GM18508 (cell line): ENCODE data around the gene INPP4B.
"Not testable (repeated sequence)": the region's sequence is repeated elsewhere in the genome, so short reads cannot be mapped to it uniquely, and the experiment has no call there.

Experiments
- ATAC-seq: cut with Tn5 transposase; IDR thresholded peaks from one replicate; pipeline ENCODE4 v1.9.1; 2021; ENCODE audit warnings: moderate number of reproducible peaks; ENCODE audit not compliant: insufficient read depth, unreplicated experiment

The INPP4B gene

DNA sequence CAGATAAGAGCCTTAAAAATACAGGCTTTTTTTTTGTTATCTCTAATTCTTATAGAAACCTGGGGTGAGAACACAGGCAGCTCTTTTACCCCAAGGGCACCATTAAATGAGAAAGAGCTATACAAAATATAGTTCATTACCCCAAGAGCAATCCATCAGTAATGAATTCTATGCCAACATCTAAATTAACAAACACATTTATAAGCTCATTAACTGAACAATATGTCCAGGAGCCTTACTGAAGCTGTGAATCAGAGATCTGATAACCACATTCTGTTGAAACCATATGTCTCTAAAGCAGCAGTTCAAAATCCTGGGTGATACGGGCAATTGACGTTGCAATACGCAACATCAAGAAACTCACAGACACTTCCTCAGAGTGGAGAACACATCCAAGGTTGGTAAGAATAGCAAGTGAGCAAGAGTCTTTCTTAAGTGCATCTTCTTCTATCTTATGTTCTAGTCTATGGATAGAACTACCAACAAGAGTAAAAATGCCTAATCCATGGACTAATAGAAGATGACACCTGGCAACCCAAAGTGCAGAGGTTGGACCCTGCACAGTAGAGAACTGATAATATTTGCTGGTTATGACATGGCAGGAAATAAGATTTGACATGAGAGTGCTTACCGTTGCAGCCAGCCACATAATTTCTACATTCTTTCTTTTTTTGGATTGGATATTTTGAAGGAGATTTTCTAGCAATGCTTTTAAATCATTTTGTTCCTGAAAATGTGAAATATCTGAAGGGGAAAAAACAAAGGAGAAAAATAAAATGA is 760.4 kb downstream of the INPP4B start:
- ATAC-seq = no peak

DNA sequence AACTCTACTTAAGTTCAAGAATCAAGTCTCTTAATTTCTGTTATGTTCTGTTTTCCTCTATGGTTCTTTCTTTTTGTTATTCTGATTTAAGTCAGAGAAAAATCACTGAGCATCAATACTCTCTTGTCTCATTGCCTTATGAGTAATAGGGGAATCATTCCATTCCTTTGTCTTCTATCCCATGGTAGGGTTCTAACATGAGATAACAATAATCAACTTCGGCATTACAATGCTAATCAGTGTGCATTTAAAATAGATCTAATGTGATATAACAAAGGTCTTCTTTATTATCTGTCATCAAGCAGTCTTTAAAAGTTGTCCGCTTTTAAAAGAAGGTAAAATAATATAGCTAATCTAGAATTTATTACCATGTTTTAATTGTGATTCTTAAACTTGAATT is 762.8 kb downstream of the INPP4B start:
- no peak for ATAC-seq

- no peak for ATAC-seq
These were observed 765.1 kb downstream of the INPP4B start for GRCh38 chr4:142081025-142081424.

- no peak for ATAC-seq
These were observed 766.1 kb downstream of the INPP4B start for GRCh38 chr4:142079959-142080358.

- ATAC-seq = no peak
These were observed 769.1 kb downstream of the INPP4B start for GRCh38 chr4:142077048-142077447.

GRCh38 chr4:142068304-142068703 is 777.8 kb downstream of the INPP4B start:
- not testable (repeated sequence) for ATAC-seq

DNA sequence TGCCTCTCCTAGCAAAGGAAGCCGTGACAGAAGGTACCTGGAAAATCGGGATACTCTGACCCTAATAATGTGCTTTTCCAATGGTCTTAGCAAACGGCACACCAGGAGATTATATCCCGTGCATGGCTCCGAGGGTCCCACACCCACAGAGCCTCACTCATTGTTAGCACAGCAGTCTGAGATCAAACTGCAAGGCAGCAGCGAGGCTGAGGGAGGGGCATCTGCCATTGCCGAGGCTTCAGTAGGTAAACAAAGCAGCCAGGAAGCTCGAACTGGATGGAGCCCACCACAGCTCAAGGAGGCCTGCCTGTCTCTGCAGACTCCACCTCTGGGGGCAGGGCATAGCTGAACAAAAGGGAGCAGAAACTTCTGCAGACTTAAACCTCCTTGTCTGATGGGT is 779.5 kb downstream of the INPP4B start:
- not testable (repeated sequence) for ATAC-seq

DNA sequence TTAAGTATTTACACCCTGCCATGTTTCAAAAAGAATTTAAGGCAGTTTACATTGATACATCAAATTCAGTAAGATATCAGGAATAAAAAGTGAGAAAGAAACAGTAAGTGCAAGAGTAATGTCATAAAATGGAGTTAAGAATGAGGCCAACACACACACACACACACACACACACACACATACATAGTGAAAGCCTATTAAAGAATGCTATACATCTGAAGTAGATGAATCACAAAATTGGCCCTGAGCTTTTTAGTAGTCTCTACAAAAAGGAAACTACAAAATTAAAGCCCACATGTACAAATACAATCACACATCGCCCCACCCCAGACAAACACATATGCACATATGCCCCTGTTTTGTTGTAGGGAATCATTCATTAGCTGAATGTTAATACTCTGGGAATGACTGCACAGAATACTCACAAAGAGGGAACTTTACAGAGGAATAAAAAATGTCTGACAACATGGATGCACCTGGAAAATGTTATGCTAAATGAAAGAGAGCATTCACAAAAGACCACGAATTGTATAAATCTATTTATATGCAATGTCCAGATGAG is 780.9 kb downstream of the INPP4B start:
- ATAC-seq = no peak

- no peak for ATAC-seq
These were observed 781.9 kb downstream of the INPP4B start for GRCh38 chr4:142064181-142064580.

DNA sequence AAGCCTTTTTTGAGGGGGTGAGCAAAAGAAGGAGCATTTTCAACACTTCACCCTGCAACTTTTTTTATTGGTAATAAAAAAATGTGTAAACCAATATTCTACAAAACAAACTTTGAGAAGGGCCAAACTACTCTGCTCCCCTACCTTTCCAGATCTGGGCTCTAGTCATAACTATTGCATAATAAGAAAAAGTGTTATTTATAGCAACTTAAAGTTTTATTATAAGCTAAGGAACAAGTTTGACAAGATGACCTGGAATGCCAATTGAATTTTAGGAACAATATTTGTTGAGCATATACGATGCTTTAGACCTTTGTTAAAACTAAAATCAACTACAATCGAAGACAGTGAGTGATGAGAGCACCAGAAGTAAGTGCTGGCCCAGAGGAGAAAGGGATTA is 800.1 kb downstream of the INPP4B start:
- ATAC-seq = no peak

- no peak for ATAC-seq
These were observed 801.8 kb downstream of the INPP4B start for GRCh38 chr4:142044271-142044670.

GRCh38 chr4:142043509-142043908 is 802.6 kb downstream of the INPP4B start:
- ATAC-seq = no peak

DNA sequence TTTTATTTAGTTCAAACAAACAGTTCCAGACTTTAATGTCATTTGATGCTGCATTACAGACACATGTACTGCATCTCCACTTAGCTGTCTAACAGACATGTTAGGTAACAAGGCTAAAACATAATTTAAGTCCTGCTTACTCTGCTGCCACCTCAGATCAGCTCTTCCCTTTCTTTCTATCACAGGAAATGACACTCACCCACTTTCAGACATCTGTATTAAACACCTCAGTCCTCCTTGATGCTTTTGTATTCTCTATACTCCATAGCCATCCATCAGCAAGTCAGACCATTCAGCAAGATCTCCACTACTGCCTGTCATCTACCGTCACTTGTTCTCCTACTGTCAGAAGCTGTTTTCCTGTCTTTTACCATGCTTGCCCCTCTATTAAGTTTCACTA is 804.3 kb downstream of the INPP4B start:
- no peak for ATAC-seq

GRCh38 chr4:142040043-142040442 is 806.1 kb downstream of the INPP4B start:
- no peak for ATAC-seq

DNA sequence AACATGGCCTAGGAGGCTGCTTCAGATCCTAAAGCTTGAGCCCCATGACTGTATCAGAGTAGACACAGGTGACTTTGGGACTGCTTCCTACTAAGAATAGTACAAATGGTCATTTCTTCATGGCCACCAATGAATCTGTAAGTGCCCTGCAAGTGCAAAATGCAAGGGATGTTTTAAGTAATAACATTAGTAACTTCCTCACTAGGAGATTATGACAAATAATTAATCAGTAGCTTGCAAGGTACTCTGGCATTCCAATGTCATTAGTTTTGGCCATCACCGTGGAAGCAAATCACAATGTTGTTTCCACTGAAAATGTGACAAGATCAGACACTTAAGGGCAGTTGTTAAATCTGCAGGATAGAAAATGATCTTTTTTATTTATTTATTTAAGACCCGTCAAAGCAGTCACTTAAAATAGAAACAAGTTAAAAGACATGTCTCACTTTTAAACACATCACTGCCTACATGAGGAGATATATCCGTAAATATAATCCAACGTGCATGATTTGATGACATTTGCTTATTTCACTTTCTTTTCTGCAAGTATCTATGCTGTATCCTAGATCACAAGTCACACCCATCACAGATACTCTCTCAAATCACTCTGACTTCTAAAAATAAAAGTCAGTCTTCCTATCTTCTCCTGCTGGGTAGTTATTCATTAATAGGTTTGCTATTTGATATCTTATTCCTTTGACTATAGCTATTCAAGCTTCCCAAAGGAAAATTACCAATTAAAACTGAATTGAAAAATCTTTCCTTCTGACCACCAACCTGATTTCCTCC is 809.1 kb downstream of the INPP4B start:
- no peak for ATAC-seq

DNA sequence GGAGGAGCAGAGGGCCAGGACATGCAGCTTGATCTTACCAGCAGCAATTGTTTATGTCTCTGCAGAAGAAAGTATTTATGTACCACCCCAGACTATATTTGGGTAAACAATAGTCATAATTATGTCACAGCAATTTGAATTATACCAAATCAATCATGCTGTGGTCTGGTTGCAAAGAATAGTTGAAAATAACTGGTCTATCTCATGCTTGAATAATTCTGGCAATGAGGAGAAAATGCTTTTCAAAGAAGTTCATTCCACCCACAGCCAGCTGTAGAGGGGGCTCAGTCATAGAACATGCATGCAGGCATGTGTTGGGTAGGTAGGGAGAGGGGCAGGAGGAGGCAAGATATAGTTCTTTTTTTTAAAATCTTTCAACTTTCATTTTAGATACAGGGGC is 810.5 kb downstream of the INPP4B start:
- ATAC-seq = no peak

GRCh38 chr4:142034101-142034500 is 812.0 kb downstream of the INPP4B start:
- ATAC-seq = no peak

DNA sequence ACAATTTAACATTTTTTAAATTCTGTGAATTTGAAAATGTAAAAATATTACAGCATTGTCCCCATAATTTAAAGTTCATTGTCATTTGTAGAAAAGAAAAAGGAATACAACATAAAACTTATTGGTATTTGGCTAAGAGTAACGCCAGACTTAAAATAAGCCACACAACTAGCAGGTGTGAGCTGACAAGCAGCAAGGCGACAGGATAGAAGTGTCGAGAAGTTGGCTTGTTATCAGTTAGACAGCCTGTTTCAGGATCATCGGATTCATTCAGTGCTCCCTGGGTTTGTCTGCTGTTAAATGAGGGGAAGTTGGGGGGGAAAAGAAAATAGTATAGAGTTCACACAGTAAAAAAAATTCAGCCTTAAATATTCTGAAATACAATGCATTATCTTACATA is 816.1 kb downstream of the INPP4B start:
- no peak for ATAC-seq

GRCh38 chr4:142021761-142022160 is 824.3 kb downstream of the INPP4B start:
- no peak for ATAC-seq

- ATAC-seq = no peak
These were observed 824.9 kb downstream of the INPP4B start for GRCh38 chr4:142021181-142021580.

GRCh38 chr4:142016031-142016430 is 830.1 kb downstream of the INPP4B start:
- peak; percentile 56 for ATAC-seq
